ENCODE data around the gene MT1X. TPM values are rescaled to one million over a fixed set of nuclear protein-coding genes. Genes with fewer than 3 reads are reported as not detected.
"Not testable (repeated sequence)": the region's sequence is repeated elsewhere in the genome, so short reads cannot be mapped to it uniquely, and the experiment has no call there.

The MT1X gene
- total RNA-seq, 1 experiment from 2014 or later = 29.2 TPM

- DNase-seq (ENCODE audit: low spot score) = no peak
These were observed 29.1 kb upstream of the MT1X start for GRCh38 chr16:56653218-56653617.

DNA sequence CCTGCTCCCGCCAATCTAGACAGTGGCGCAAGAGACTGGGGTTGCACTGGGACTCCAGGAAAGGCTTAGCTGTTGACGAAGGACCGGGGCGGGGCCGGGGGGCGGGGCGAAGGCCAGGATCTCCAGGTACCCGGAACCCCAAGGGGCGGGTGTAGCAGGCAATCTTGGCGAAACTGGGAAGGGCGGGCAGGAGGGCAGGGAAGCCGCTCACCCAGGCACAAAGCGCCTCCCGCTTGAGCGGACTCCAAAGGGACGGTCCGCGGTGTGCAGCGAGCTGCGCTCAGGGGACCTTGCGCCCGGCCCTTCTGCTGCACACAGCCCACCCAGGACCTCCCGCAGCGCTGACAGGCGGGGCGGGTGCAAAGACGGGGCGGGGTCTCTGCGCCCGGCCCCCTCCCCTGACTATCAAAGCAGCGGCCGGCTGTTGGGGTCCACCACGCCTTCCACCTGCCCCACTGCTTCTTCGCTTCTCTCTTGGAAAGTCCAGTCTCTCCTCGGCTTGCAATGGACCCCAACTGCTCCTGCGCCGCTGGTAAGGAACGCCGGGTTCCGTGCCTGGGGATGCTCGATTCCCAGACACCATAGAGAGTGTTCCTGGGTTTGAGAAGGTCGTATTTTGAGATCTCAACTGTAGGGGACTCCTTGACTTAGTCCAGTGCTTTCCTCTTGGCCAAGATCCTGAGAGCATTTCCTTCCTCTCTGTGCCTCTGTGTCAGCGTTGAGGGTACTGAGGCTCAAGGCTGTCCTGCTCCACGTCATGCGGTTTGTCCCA, 24.5 kb upstream of the MT1X start, which contains the start of gene MT1F:
Gene MT1F (plus strand): TSS at position 405 of the 772 bp plus-strand sequence. CDS start 100 bp downstream, at position 505.
- peak; percentile 87 for DNase-seq (ENCODE audit: low spot score)

GRCh38 chr16:56658327-56658875, 23.9 kb upstream of the MT1X start:
- DNase-seq (ENCODE audit: low spot score) = no peak

GRCh38 chr16:56662357-56663354, 19.6 kb upstream of the MT1X start:
- no peak for DNase-seq (ENCODE audit: low spot score)

DNA sequence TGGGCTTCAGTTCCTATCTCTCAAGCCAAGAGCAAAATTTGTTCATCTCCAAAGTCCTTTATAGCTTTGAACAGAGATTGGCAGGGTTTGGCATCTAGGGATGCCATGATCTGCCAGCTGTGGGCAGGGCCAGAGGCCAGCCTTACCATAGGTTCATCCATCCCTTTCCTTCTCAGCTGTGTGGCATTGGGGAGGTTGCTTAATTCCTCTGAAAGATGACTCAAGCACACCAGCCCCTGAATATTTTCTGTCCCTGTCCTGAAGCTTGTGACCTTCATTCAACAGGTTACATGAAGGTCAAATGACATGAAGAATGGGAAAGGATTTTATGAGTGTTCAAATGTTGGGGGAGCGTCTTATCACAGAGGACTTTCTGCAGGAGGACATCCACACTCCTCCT, 17.8 kb upstream of the MT1X start:
- DNase-seq (ENCODE audit: low spot score) = no peak

DNA sequence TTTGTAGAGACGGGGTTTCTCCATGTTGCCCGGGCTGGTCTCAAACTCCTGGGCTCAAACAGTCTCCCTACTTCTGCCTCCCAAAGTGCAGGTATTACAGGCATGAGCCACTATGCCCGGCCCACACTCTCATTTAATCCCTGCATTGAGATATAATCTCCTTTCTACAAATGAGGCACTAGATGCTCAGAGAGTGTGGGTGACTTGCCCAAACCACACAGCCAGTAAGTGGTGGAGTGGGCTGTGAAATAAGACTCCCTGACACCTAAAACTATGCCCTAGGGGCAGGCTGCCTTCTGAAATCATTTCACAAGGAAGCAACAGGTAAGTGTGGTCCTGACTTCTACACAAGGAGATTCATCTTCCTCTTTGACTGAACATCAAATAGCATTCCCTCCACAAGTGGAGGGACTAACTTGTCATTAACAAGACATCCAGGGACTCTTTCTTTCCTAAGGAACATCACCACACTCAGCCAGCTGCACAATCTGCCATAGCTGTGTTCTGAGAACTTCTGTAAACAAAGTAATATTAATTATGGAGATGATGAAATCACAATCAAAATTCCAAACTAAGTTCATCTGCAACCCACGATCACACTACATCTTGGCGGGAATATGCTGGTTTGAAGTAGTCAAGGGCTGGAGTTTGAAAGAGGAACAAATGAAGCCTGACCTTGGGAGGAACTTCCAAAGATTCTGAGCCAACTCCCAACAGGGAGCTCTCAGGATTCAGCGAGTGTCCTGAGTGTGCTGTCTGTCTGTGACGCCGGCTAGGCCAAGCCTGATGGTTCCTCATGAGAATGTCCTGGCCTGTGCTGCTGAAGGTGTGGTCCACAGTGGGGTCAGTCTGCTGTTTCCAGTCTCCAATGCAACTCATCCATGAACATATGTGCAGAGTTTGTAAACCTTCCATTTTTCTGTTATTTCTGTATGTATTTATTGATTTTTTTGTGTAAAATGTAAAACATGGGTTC, 16.7 kb upstream of the MT1X start:
- DNase-seq (ENCODE audit: low spot score) = not testable (repeated sequence)

GRCh38 chr16:56667581-56668571, 14.4 kb upstream of the MT1X start, which contains the start of gene MT1G:
Gene MT1G (minus strand): TSS chr16:56668065. CDS start chr16:56667993, 72 bp downstream.
- no peak for DNase-seq (ENCODE audit: low spot score)

DNA sequence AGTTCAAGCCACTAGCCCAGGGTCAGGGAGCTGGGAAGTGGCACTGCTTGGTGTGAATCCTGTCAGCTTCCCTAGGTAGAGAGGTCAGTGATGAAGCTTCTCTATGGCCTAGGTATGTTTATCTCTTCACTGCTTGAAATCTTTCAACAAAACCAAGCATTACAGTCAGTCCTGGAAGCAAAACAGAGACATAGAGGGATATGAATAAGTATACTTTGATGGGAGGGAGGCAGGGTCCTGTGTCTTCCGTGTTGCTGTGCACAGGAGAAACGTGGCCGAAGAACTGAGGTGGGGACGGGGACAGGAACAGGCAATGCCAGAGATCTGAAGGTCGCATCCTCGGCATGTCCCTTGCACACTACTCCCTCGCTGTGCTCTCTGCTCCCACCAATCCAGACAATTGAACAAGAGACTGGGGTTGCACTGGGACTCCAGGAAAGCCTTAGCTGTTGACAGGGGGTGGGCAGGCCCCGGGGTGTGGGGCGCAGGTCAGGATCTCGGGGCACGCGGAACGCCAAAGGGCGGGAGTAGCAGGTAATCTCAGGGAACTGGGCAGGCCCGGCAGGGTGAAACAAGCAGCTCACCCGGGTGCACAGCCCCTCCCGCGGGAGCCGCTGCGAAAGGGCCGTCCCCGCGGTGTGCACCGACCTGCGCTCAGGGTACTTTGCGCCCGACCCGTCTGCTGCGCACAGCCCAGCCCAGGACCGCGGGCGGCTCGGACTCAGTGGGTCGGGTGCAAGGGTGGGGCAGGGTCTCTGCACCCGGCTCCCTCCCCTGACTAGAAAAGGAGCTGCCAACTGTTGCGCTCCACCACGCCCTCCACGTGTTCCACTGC, 13.0 kb upstream of the MT1X start, which contains the start of gene MT1H:
Gene MT1H (plus strand): TSS at position 810 of the 835 bp plus-strand sequence. CDS start 71 bp downstream, outside the sequence.
- DNase-seq (ENCODE audit: low spot score) = no peak

GRCh38 chr16:56669840-56670619, 12.2 kb upstream of the MT1X start:
- DNase-seq (ENCODE audit: low spot score) = no peak

DNA sequence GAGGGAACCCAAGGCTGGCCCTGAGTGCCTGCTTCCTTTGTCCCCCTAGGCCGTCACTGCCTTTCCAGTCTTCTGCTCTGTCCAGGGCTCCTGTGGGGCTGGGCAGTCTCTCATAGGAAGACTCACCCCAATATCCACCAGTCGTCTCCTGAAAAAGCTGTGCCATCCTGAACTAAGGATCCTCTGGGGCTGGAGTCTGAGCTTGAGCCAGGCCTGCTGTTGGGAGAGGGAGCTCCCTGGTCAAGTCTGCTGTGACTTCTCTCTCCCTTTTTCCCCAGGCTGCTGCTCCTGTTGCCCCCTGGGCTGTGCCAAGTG, 11.7 kb upstream of the MT1X start:
- DNase-seq (ENCODE audit: low spot score) = no peak

DNA sequence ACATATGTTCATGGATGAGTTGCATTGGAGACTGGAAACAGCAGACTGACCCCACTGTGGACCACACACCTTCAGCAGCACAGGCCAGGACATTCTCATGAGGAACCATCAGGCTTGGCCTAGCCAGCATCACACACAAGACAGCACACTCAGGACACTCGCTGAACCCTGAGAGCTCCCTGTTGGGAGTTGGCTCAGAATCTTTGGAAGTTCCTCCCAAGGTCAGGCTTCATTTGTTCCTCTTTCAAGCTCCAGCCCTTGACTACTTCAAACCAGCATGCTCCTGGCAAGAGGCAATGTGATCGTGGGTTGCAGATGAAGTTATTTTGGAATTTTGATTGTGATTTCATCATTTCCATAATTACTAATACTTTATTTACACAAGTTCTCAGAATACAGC, 10.6 kb upstream of the MT1X start:
- DNase-seq (ENCODE audit: low spot score) = not testable (repeated sequence)

GRCh38 chr16:56672171-56672570, 10.1 kb upstream of the MT1X start:
- not testable (repeated sequence) for DNase-seq (ENCODE audit: low spot score)

- DNase-seq (ENCODE audit: low spot score) = no peak
These were observed 9.3 kb upstream of the MT1X start for GRCh38 chr16:56672761-56673536.

- DNase-seq (ENCODE audit: low spot score) = peak; percentile 55
These were observed 8.3 kb upstream of the MT1X start for GRCh38 chr16:56673921-56674320.

GRCh38 chr16:56674570-56674969, 7.7 kb upstream of the MT1X start:
- not testable (repeated sequence) for DNase-seq (ENCODE audit: low spot score)

DNA sequence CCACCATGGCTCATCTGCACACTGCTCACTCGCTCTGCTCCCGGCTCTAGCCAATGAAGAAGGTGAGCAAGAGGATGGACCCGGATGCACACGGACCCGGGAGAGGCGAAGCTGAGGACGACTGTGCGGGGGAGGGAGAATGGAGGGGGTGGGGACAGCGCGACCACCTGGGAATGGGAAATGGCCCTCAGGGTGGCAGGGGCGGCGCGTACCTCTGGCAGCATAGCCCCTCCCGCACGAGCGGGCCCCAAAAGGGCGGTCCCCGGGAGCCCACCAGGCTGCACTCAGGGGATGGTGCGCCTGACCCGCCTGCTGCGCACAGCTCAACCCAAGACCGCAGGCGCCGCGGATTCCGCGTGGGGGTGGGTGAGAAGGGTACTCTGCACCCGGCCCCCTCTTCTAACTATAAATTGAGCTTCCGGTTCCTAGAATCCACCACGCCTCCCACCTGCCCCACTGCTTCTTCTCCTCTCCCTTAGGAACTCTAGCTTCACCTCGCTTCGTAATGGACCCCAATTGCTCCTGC, 6.5 kb upstream of the MT1X start:
- no peak for DNase-seq (ENCODE audit: low spot score)

GRCh38 chr16:56677474-56677873, 4.8 kb upstream of the MT1X start:
- no peak for DNase-seq (ENCODE audit: low spot score)

Measured in HT-29 (cell line).